Loucy (cell line): ENCODE results near the gene BAAT.

Experiments
- H2AFZ ChIP-seq: fragments of 200-600 bp; sonication (generic); 2 replicates; pipeline ENCODE4 v1.6.0; 2016; ENCODE audit warnings: antibody characterized with exemption, mild to moderate bottlenecking, low read length, moderate library complexity
- H3F3A ChIP-seq: fragments of 200-600 bp; 2 replicates; pipeline ENCODE4 v1.6.0; 2016; ENCODE audit warnings: antibody characterized with exemption, low read depth, mild to moderate bottlenecking
- H3K27me3 ChIP-seq: fragments of 200-600 bp; sonication (generic); 2 replicates; pipeline ENCODE4 v1.6.1; 2014; ENCODE audit warnings: low read length, mild to moderate bottlenecking; ENCODE audit not compliant: insufficient read depth, poor library complexity, severe bottlenecking
- H3K36me3 ChIP-seq: fragments of 200-600 bp; sonication (generic); 2 replicates; pipeline ENCODE4 v1.6.1; 2016; ENCODE audit warnings: low read length; ENCODE audit not compliant: insufficient read depth
- H3K4me1 ChIP-seq: fragments of 200-600 bp; sonication (generic); 2 replicates; pipeline ENCODE4 v1.5.1; 2014; ENCODE audit warnings: low read length, mild to moderate bottlenecking; ENCODE audit not compliant: insufficient read depth, poor library complexity, severe bottlenecking
- H3K4me2 ChIP-seq: fragments of 200-600 bp; sonication (generic); 2 replicates; pipeline ENCODE4 v1.6.0; 2014; ENCODE audit warnings: antibody characterized with exemption, low read length, low read depth, mild to moderate bottlenecking; ENCODE audit not compliant: poor library complexity, severe bottlenecking
- H3K4me3 ChIP-seq: fragments of 200-600 bp; sonication (generic); 2 replicates; pipeline ENCODE4 v1.5.1; 2014; ENCODE audit warnings: low read length, mild to moderate bottlenecking, mixed read lengths; ENCODE audit not compliant: poor library complexity, severe bottlenecking
- H3K79me2 ChIP-seq: fragments of 200-600 bp; sonication (generic); 2 replicates; pipeline ENCODE4 v1.6.1; 2014; ENCODE audit warnings: low read length; ENCODE audit not compliant: insufficient read depth
- H3K9ac ChIP-seq: fragments of 200-600 bp; sonication (generic); 2 replicates; pipeline ENCODE4 v1.6.0; 2014; ENCODE audit warnings: mild to moderate bottlenecking, low read depth, low read length, moderate library complexity; ENCODE audit not compliant: poor library complexity, severe bottlenecking
- H3K9me2 ChIP-seq: fragments of 200-600 bp; sonication (generic); replicated peaks from 2 replicates; pipeline ENCODE4 v1.6.1; 2016; ENCODE audit warnings: low read depth, low read length, mixed read lengths
- H3K9me3 ChIP-seq: fragments of 200-600 bp; sonication (generic); 2 replicates; pipeline ENCODE4 v1.6.1; 2014; ENCODE audit warnings: mild to moderate bottlenecking, antibody characterized with exemption, low read length, low read depth; ENCODE audit not compliant: insufficient read depth
- H4K20me1 ChIP-seq: fragments of 200-600 bp; sonication (generic); 2 replicates; pipeline ENCODE4 v1.6.0; 2014; ENCODE audit warnings: antibody characterized with exemption, low read length, mild to moderate bottlenecking; ENCODE audit not compliant: insufficient read depth, poor library complexity, severe bottlenecking
- EZH2phosphoT487 ChIP-seq: fragments of 200-600 bp; IDR thresholded peaks from 2 replicates; pipeline ENCODE4 v1.6.1; 2018; ENCODE audit warnings: antibody characterized with exemption, mild to moderate bottlenecking, moderate library complexity, borderline replicate concordance
- TF ChIP-seq, protein P1 (sequence below): fragments of 200-600 bp; sonication (generic); conservative IDR thresholded peaks from 2 replicates; pipeline ENCODE4 v1.5.1; 2014; ENCODE audit warnings: mild to moderate bottlenecking, antibody characterized with exemption, low read length

Gene BAAT

DNA sequence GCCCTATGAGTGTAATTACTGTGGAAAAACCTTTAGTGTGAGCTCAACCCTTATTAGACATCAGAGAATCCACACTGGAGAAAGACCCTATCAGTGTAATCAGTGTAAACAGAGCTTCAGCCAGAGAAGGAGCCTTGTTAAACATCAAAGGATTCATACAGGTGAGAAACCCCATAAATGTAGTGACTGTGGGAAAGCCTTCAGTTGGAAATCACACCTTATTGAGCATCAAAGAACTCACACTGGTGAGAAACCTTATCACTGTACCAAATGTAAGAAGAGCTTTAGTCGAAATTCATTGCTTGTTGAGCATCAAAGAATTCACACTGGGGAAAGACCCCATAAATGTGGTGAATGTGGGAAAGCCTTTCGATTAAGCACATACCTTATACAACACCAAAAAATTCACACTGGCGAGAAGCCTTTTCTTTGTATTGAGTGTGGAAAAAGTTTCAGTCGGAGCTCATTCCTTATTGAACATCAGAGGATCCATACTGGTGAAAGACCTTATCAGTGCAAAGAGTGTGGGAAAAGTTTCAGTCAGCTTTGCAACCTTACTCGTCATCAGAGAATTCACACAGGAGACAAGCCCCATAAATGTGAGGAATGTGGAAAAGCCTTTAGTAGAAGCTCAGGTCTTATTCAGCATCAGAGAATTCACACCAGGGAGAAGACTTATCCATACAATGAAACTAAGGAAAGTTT is 23.7 kb upstream of the BAAT start:
- Histone ChIP-seq H3K27me3 (no peaks in the 10 kb centered on the region), H3K4me2 (no peak overlapping the region), H3K9me3 (peaks cover 25% of the 10 kb centered on the region; the same call in 1 of the 2 replicates), H3K9ac (no peak overlapping the region), H2AFZ (no peak overlapping the region), H3K4me1 (no peaks in the 10 kb centered on the region), H3K79me2 (no peaks in the 10 kb centered on the region), H4K20me1 (no peaks in the 10 kb centered on the region), H3K9me2 (no peaks in the 10 kb centered on the region), H3K4me3 (no peak overlapping the region), H3K36me3 (peaks cover 43% of the 10 kb centered on the region), H3F3A (no peaks in the 10 kb centered on the region)
- TF ChIP-seq, protein P1, sequence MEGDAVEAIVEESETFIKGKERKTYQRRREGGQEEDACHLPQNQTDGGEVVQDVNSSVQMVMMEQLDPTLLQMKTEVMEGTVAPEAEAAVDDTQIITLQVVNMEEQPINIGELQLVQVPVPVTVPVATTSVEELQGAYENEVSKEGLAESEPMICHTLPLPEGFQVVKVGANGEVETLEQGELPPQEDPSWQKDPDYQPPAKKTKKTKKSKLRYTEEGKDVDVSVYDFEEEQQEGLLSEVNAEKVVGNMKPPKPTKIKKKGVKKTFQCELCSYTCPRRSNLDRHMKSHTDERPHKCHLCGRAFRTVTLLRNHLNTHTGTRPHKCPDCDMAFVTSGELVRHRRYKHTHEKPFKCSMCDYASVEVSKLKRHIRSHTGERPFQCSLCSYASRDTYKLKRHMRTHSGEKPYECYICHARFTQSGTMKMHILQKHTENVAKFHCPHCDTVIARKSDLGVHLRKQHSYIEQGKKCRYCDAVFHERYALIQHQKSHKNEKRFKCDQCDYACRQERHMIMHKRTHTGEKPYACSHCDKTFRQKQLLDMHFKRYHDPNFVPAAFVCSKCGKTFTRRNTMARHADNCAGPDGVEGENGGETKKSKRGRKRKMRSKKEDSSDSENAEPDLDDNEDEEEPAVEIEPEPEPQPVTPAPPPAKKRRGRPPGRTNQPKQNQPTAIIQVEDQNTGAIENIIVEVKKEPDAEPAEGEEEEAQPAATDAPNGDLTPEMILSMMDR, result no peak
- no peak for TF ChIP-seq EZH2phosphoT487

DNA sequence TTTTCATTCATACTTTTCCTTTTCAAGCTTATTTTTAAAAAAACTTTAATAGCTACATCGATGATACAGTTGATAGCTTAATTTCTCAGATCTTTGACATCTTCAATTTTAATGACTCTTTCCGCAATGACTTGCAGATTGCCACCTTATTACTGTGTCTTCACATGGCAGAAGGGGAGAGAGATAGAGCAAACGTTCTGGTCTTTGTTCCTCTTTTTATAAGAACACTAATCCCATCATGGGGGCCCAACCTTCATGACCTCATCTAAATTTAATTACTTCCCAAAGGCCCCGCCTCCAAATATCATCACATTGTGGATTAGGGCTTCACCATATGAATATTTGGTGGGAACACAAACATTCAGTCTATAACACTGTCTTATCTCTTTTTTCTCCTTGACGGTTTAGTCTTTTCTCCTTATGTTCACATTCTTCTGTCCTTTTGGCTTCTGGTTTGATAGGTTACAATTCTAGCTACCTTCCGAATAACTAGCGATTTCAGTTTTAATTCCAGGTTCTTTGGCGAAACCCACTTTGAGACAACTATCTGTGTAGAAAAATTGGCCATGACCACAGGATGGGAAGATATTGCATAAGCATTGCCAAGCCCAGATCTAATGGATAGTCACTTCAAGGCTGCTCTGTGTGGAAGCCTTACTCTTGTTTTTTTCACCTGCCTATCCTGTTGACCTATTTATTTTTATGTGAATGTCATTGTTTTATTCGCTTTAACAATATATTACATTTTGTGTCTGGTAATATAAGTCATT is 18.9 kb upstream of the BAAT start:
- peaks cover 38% of the 10 kb centered on the region for H3K4me1 ChIP-seq
- peaks cover 17% of the 10 kb centered on the region for H4K20me1 ChIP-seq
- TF ChIP-seq, protein P1, result no peak
- no peak for TF ChIP-seq EZH2phosphoT487
- H3F3A ChIP-seq, result no peaks in the 10 kb centered on the region
- no peaks in the 10 kb centered on the region for H3K9me2 ChIP-seq
- H3K4me3 ChIP-seq, result peak overlapping the region; percentile 42
- H3K79me2 ChIP-seq, result peaks cover 38% of the 10 kb centered on the region
- peaks cover 37% of the 10 kb centered on the region for H3K36me3 ChIP-seq
- peak overlapping the region; percentile 87 for H3K4me2 ChIP-seq
- H2AFZ ChIP-seq, result no peak overlapping the region
- H3K27me3 ChIP-seq, result no peaks in the 10 kb centered on the region
- H3K9me3 ChIP-seq, result peaks cover 15% of the 10 kb centered on the region; the same call in 1 of the 2 replicates
- H3K9ac ChIP-seq, result no peak overlapping the region

DNA sequence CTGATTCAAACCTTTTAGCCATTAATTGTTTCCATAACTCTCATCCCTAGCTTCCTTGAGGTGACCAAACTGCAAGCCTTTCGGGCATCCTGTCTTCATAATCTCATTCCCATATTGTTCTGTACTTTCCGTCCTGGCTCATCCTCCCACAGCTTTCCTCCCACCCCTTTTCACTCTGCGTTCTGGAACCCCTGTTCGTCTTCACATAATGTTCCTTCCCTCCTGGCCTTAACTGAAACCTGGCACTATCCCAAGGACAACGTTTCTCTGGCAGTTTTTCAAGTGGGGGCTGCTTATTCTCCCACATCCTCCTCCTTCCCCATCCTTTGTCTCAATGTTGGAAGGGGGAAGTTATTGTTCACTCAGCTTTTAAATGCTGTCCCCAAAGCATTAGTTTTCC is 15.3 kb upstream of the BAAT start:
- TF ChIP-seq, protein P1, result no peak
- TF ChIP-seq EZH2phosphoT487, result no peak
- Histone ChIP-seq H3K9ac (peak overlapping the region; percentile 91), H3K36me3 (peaks cover 15% of the 10 kb centered on the region)

More for the DNA sequence above, 15.3 kb upstream of the BAAT start:
- H3K4me1 ChIP-seq, result peaks cover 56% of the 10 kb centered on the region
- peak overlapping the region; percentile 83 for H3K4me3 ChIP-seq
- H2AFZ ChIP-seq, result no peak overlapping the region
- H3F3A ChIP-seq, result no peaks in the 10 kb centered on the region
- H3K9me2 ChIP-seq, result no peaks in the 10 kb centered on the region
- no peaks in the 10 kb centered on the region for H3K27me3 ChIP-seq
- peaks cover 18% of the 10 kb centered on the region for H4K20me1 ChIP-seq
- peaks cover 71% of the 10 kb centered on the region for H3K79me2 ChIP-seq
- no peaks in the 10 kb centered on the region for H3K9me3 ChIP-seq
- peak overlapping the region; percentile 87 for H3K4me2 ChIP-seq
